Vagina (tissue), 2 donors: Measurements from ENCODE around the gene HEYL. TPM values are rescaled to one million over a fixed set of nuclear protein-coding genes. Genes with fewer than 3 reads are reported as not detected.

Experiments
- DNase-seq, 2 donors: peaks; one replicate each; pipeline ENCODE4 v3.0.0-alpha.2; 2017; ENCODE audit errors: extremely low spot score in 2 of 2
- H3K27ac ChIP-seq: fragments of 200-600 bp; sonication (generic); one replicate; pipeline ENCODE4 v1.5.1; 2019
- H3K27me3 ChIP-seq: fragments of 200-600 bp; sonication (generic); one replicate; pipeline ENCODE4 v1.5.1; 2019
- H3K36me3 ChIP-seq, 2 donors: fragments of 200-600 bp; sonication (generic); one replicate each; pipeline ENCODE4 v1.5.1; 2017 to 2019
- H3K4me1 ChIP-seq: fragments of 200-600 bp; sonication (generic); one replicate; pipeline ENCODE4 v1.5.1; 2019
- H3K4me3 ChIP-seq, 2 donors: fragments of 200-600 bp; sonication (generic); 1 replicate in 1 of 2; 2 replicates in 1 of 2; pipeline ENCODE4 v1.5.1; 2016 to 2019
- H3K9me3 ChIP-seq: fragments of 200-600 bp; sonication (generic); one replicate; pipeline ENCODE4 v1.5.1; 2019
- POLR2A ChIP-seq, 2 donors: fragments of 450-650 bp; IDR thresholded peaks; one replicate each; pipeline ENCODE4 v1.6.1; 2017; ENCODE audit warnings: antibody characterized with exemption in 2 of 2, mild to moderate bottlenecking in 2 of 2, moderate library complexity in 2 of 2
- POLR2AphosphoS5 ChIP-seq, 2 donors: sonication (generic); formaldehyde crosslinking; IDR thresholded peaks; one replicate each; pipeline ENCODE4 v1.9.0; 2017; ENCODE audit warnings: antibody characterized with exemption in 2 of 2, mild to moderate bottlenecking in 2 of 2, low read depth in 1 of 2; ENCODE audit not compliant: insufficient read depth in 1 of 2
- intact Hi-C: fragments of 100-400 bp; cut with DNase I; formaldehyde crosslinking; loops from one replicate; pipeline ENCODE4 v1.15.1; 2023
- total RNA-seq: library from RNA; depleted of rRNA; stranded (reverse); fragments of >200 nt; gene quantifications from one replicate; pipeline ENCODE4 v1.2.3, GENCODE V29; 2016
- TF ChIP-seq, protein P1 (sequence below), 3 experiments: fragments of 450-650 bp in 2 of 3; fragments of 200-600 bp in 1 of 3; sonication (generic) in 1 of 3; IDR thresholded peaks; one replicate each; pipeline ENCODE4 v1.5.1; 2017 to 2019; ENCODE audit warnings: antibody characterized with exemption in 3 of 3, mild to moderate bottlenecking in 2 of 3, moderate library complexity in 2 of 3

The HEYL gene
- total RNA-seq, 1 donor from 2014 or later, result 8.8 TPM

DNA sequence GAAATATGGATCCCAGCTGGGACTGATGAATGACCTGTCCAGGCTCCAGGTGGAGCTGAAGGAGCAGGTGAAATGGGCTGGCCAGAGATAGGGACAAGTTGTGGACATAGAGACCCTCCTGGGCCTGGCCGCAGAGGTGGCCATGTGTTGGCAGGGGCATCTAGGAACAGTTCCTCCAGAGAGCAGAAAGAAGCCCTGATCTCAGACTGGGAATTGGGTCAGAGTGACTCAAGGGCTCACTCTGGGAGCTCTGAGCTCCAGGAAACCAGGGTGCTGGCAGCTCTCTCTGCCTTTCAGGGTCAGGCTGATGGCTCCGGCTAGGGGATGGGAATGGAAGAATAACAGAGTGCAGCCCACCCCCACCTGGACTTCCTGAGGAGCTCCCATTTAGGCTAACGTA is 29.5 kb upstream of the HEYL start:
- Histone ChIP-seq H3K27me3 (no peaks in the 10 kb centered on the region), H3K36me3 (no peaks in the 10 kb centered on the region), H3K4me1 (peaks cover 10% of the 10 kb centered on the region), H3K27ac (no peak overlapping the region), H3K4me3 (no peak overlapping the region), H3K9me3 (no peaks in the 10 kb centered on the region)
- no peak for DNase-seq
- intact Hi-C loops, result no loop called here
- TF ChIP-seq, protein P1, sequence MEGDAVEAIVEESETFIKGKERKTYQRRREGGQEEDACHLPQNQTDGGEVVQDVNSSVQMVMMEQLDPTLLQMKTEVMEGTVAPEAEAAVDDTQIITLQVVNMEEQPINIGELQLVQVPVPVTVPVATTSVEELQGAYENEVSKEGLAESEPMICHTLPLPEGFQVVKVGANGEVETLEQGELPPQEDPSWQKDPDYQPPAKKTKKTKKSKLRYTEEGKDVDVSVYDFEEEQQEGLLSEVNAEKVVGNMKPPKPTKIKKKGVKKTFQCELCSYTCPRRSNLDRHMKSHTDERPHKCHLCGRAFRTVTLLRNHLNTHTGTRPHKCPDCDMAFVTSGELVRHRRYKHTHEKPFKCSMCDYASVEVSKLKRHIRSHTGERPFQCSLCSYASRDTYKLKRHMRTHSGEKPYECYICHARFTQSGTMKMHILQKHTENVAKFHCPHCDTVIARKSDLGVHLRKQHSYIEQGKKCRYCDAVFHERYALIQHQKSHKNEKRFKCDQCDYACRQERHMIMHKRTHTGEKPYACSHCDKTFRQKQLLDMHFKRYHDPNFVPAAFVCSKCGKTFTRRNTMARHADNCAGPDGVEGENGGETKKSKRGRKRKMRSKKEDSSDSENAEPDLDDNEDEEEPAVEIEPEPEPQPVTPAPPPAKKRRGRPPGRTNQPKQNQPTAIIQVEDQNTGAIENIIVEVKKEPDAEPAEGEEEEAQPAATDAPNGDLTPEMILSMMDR (IDR thresholded peaks at IDR 0.05), result no peak
- no peak for TF ChIP-seq POLR2AphosphoS5 (IDR thresholded peaks at IDR 0.05; ENCODE audit: insufficient read depth in 1 of 2, low read depth in 1 of 2)
- no peak for TF ChIP-seq POLR2A (IDR thresholded peaks at IDR 0.05)

DNA sequence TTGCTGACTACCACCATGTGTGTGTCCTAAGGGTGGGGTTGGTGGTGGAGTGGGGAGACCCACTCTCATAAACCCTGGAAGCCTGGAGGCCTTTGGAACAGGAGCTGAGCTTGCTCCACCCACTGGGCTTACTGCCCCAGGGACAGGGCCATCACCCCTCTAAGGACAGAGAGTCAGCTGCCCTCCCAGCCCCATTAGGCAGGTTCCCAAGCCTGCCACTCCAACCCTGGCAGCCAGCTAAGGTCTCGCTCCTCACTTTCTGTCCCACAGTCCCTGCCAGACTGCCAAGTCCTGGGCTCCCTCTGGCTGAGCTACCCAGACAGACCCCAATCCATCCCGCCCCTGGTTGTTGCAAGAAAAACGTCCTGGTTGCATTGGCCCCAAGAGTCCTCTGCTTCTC is 28.7 kb upstream of the HEYL start:
- H3K36me3 ChIP-seq, result no peaks in the 10 kb centered on the region
- H3K27ac ChIP-seq, result no peak overlapping the region
- TF ChIP-seq POLR2AphosphoS5 (IDR thresholded peaks at IDR 0.05; ENCODE audit: insufficient read depth in 1 of 2, low read depth in 1 of 2) (no peak), POLR2A (IDR thresholded peaks at IDR 0.05) (no peak)
- TF ChIP-seq, protein P1 (IDR thresholded peaks at IDR 0.05), result no peak
- no peak overlapping the region for H3K4me3 ChIP-seq
- H3K27me3 ChIP-seq, result no peaks in the 10 kb centered on the region
- no peaks in the 10 kb centered on the region for H3K9me3 ChIP-seq
- peaks cover 10% of the 10 kb centered on the region for H3K4me1 ChIP-seq
- no peak for DNase-seq
- intact Hi-C loops, result no loop called here

DNA sequence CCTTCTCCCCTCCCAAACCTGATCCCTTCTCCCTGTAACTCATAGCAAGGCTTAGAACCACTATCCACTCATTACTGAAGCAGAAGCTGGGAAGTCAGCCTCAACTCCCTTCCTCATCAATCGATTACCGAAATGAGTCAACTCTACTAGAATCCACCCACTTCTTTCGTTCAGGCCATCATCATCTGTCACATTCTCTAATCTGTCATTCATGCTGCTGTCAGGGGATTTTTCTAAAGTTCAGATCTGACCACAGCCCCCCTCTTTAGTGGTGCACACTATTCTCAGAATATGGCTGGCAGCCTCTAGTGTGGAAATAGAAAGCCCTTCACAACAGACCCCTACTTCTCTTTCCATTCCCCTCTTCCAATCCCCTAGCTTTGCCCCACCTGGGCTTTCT is 27.3 kb upstream of the HEYL start:
- Histone ChIP-seq H3K4me1 (peaks cover 8% of the 10 kb centered on the region), H3K36me3 (no peaks in the 10 kb centered on the region), H3K4me3 (no peak overlapping the region), H3K27me3 (no peaks in the 10 kb centered on the region), H3K9me3 (no peaks in the 10 kb centered on the region), H3K27ac (no peak overlapping the region)
- intact Hi-C loops, result no loop called here
- TF ChIP-seq POLR2A (IDR thresholded peaks at IDR 0.05) (no peak), POLR2AphosphoS5 (IDR thresholded peaks at IDR 0.05; ENCODE audit: insufficient read depth in 1 of 2, low read depth in 1 of 2) (no peak)
- TF ChIP-seq, protein P1 (IDR thresholded peaks at IDR 0.05), result no peak
- DNase-seq, result no peak

DNA sequence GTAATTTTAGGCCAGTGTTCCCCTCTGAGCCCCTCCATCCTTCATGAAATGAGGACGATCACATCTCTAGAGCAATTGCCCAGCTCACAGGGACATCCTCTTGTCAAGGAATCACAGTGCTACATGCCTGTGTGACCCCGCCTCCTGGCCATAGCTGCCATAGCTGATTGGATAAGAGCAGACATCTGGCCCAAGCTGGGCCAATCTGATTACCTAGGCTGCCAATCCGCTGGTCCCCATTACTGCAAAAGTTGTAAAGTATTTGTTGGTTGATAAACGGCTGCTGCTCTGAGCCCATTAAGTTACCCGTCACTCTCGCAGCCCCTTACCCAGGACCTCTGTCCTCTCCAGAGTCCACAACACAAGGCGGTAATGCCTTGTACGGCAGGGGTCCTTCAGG is 24.1 kb upstream of the HEYL start:
- Histone ChIP-seq H3K27ac (no peak overlapping the region), H3K36me3 (no peaks in the 10 kb centered on the region), H3K4me3 (no peak overlapping the region), H3K27me3 (no peaks in the 10 kb centered on the region), H3K9me3 (no peaks in the 10 kb centered on the region), H3K4me1 (no peaks in the 10 kb centered on the region)
- TF ChIP-seq POLR2A (IDR thresholded peaks at IDR 0.05) (no peak), POLR2AphosphoS5 (IDR thresholded peaks at IDR 0.05; ENCODE audit: insufficient read depth in 1 of 2, low read depth in 1 of 2) (no peak)
- TF ChIP-seq, protein P1 (IDR thresholded peaks at IDR 0.05), result no peak
- intact Hi-C loops, result no loop called here
- no peak for DNase-seq

DNA sequence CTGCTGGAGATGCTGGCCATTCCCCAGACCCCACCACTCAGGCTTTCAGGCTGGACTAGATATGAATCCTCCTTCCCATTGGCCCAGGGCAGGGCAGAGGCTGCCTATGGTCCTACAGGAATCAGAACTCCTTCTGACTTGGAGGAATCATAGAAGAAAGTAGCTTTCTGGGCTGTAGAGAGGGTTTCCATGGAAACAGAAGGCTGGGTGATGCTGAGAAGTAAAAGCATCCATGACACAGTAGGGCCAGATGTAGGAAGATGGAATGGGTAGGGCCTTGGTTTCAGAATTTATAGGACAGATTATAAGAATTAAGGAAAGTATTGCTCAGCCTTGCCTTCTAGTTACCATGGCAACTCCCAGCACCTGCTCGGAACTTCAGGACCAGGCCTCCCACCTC is 23.4 kb upstream of the HEYL start:
- Histone ChIP-seq H3K4me1 (no peaks in the 10 kb centered on the region), H3K36me3 (no peaks in the 10 kb centered on the region), H3K27ac (no peak overlapping the region), H3K4me3 (no peak overlapping the region), H3K27me3 (no peaks in the 10 kb centered on the region), H3K9me3 (no peaks in the 10 kb centered on the region)
- no peak for DNase-seq
- intact Hi-C loops, result no loop called here
- TF ChIP-seq POLR2A (IDR thresholded peaks at IDR 0.05), result no peak
- no peak for TF ChIP-seq POLR2AphosphoS5 (IDR thresholded peaks at IDR 0.05; ENCODE audit: insufficient read depth in 1 of 2, low read depth in 1 of 2)
- TF ChIP-seq, protein P1 (IDR thresholded peaks at IDR 0.05), result no peak
